Fibroblast of skin of back (primary cell): ENCODE results near the gene NGB.

Experiments used
- DNase-seq: peaks from one replicate; pipeline ENCODE4 v3.0.0-alpha.2; 2013

Gene NGB

DNA sequence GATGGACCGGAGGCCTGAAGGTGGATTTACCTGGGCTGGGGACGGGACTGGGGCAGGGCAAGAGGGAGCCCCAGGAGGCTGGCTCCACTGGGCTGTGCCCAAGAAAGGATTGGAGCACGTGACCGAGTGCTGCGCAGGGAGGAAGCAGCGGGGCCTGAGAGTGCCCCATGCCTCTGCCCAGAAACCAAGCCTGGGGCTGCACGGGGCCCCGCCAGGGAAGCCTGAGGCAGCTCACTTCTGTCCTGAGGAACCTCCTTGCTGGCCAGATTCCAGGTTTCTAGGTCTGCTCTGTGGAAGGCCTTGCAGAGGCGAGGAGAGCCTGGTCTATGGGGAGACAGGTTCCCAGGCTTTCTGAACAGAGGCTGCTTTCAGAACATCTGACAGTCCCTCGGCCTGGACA, 10.4 kb downstream of the NGB start:
- no peak for DNase-seq

DNA sequence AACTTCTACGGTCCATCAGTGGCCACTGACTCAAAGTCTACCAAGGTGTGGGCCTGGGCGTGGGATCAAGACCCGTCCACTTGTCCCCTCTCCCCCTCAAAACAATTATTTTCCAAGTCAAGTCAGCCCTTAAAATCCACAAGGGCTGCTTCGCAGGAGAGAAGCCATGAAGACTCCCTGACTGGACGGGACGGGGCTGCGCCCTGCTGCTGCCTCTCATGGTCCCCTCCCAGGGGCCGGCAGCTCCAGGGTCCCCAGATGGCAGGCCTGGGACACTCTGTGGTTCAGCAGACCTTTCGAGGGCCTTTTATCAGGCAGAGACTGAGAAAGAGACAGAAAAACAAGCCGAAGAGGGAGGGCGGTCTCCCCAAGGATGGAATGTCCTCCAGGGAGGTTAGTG, 10.8 kb downstream of the NGB start:
- no peak for DNase-seq

DNA sequence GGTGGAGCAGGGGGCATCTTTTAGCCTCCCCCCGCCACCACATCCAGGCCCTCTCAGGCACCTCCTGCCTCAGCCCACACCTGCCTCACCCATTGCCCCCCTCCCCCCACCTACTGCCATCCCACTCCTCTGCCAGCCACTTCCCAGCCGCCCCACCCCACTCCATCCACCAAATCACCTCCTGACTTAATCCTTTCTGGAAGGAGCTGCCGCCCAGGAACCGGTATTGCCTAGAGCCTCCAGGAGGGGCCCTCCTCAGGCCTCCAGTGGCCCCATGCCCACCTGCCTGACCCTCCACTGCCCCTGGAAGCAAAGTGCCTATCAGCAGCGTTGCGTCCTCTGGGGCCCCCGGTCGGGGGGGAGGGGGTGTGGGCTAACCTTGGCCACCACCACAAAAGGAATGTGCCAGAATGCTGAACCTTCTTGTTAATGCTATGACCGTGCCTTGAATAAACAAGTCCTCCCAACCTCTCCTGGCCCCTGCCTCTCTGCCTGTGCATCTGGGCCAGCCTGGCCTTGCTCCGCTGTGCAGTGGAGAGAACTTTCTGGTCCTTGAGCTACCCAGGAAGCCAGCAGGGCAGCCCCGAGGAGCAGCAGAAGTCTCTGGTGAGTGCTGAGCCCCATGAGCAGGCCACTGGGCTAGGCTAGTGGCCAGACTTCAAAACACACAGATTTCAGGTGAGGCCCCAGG, 11.8 kb downstream of the NGB start:
- DNase-seq, result no peak

DNA sequence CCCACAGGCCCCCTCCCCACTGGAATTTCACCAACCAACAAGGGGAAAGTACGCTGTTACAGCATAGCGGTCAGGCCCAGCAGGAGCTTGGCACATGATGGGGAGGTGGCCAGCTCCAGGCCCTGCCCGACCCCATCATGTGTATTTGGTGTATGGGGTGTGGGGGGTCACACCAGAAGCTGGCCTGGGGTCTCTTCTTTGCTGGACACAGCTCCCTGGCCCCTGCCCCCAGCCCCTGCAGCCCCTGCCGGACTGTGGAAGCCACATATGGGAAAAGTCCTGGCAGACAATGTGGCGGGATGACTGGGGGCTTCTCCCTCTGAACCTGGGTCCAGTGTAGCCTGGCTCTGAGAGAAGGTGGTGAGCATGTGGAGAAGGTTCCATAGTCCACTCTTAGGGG, 12.4 kb downstream of the NGB start:
- DNase-seq, result no peak

DNA sequence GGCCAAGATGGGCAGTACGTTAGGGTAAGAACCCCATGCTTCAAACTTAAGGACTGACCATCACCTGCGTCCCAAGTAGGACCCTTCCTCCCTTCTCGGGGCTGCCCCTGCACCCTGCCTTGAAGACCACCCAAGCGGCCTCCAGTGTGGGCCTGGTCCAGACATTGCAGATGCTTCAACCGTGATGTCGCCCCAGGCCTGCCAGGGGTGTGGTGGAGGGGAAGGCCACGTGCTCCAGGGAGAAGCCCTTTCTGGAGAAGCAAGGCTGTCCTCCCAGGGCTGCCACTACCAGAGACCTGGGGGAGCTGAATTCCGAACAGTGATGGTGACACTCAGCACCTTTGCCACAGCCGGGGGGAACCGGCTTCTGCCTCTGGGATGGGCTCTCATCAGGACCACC, 13.3 kb downstream of the NGB start:
- DNase-seq, result no peak

DNA sequence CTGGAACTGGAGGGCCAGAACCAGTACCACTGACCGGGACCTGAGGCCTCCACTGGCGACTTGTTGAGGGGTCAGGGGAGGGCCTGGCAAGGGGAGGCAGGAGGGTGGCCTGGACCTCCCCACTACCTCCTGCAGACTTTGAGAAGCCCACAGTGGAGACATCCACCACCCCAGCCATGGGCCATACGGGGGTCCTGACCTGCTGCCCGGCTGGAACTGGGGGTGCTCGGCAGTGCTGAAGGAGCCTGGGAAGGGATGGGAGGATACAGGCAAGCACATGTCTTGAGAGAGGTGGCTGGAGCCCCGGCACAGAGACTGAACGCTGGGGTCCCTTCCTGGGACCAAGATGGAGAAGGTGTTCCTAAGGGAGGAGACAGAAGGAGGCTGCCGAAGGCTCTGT, 14.3 kb downstream of the NGB start:
- no peak for DNase-seq

DNA sequence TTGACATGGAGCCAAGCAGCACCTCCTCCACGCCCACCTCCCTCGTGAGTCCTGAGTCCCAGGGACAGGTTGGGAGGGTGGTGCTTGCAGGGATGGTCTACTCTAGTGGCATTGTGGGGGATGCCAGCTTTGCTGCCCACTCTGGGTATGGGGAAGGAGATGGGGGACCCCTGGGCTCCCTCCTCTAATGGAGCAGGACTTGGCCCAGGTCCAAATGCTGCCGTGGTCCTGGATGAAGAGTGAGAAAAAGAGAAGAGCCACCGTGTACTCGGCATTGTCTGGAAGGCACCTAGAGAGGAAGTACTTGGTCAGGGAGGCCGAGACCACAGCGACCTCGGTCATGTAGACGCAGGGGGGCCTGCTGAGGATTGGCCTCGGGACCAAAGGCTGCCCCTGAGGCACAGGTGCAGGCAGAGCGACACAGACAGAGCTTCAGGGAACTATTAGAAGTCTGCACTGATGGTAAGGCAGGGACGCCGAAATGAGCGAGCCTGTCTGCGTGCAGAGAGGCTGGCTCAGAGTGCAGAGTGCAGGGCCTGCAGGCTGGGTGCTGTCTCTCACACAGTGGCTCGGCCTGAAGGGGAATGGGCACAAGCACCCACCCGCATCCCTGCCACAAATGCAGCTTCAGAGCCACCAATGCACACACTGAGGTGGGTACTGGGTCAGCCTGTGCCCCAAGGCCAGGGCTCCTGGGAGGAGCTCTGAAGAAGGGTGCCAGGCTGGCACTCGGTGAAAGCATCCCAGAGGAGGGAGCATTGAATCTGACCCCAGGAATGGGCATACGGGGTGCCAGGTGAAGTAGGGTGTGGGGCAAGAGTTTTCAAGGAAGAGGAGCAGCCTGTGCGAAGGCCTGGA, 17.4 kb downstream of the NGB start:
- no peak for DNase-seq

DNA sequence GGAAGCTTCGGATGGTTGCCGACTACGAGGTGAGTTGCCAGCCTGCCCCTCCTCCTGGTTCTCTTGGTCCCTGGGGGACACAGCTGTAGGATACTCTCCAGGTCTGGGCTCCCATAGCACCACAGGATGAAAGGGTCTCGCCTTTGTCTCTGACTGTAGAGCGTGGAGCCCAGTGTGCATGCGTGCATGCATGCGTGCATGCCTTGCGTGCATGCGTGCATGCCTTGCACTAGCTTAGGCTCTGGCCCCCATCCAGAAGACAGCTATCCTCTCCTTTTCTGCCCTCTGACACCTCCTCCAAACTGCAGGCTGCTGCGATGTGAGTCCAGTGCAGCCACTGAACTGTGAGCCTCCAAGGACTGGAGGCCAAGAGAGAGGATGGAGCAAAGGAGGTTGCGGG, 19.1 kb downstream of the NGB start:
- no peak for DNase-seq

DNA sequence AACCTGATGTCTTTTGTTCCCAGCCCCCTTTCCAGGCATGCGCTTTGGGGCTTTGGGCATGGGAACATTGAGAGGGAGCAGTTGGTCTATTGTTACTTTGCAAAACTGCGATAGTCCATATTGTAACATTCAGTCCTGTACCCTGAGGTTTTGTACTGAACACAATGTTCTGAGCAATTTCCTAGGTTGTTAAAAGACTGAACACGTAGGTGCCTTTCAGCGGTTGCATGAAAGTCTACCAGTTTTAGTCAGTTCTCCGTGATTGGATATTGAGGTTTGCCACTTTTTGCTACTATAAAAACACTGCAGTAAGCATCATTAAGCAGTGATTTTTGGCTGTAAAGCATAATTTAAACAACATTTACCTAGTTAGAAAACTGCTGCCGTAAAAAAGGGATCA, 20.1 kb downstream of the NGB start:
- no peak for DNase-seq

DNA sequence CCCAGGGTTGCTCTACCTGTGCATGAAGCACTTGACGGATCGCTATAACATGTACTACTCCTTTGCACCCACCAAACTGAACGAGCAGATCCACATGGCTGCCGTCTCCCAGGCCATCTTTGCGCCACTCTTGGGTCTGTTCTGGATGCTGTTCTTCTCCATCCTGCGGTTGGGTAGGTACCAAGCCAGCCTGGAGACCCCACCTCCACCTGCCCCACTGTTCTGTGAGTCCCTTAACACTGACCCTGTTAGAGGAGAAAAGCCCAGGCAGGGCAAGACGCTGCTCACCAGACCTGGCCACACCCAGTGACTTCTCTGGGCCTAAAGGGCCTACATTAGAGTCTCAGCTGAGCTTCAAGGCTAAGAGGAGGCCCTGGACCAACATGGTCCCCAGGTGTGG, 21.7 kb downstream of the NGB start:
- DNase-seq, result no peak

DNA sequence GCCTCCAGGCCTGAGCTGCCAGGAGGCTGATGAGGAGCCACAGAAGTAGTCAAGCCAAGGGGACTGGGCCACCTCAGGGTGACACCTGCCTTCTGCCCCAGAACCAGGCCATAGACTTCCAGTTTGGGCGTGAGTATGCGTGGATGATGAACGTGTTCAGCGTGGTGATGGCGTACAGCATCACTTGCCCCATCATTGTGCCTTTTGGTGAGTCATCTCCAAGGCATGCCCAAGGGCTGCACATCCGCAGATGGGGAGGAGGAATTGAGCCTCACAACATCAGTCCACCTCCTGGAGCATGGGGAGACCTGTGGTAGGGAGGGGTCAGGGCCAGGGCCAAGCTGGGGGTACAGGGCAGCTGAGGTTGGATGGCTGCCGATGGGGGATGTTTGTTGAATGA, 22.3 kb downstream of the NGB start:
- no peak for DNase-seq

DNA sequence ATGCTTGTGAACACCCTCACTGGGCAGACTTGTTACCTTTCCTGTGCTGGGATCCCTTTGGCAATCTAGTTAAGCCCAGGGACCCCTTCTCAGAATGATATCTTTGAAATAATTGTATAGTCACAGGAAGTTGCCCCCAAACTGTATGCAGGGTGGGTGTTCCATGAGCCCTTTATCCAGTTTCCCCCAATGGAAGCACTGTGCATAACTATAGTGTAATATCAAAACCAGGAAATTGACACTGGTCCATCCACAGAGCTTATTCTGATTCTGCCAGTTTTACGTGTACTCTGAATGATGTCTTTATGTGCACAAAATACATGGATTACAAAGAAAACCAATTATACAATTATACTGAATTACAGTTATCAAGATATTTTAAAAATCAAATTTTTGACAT, 24.2 kb downstream of the NGB start:
- DNase-seq, result no peak

DNA sequence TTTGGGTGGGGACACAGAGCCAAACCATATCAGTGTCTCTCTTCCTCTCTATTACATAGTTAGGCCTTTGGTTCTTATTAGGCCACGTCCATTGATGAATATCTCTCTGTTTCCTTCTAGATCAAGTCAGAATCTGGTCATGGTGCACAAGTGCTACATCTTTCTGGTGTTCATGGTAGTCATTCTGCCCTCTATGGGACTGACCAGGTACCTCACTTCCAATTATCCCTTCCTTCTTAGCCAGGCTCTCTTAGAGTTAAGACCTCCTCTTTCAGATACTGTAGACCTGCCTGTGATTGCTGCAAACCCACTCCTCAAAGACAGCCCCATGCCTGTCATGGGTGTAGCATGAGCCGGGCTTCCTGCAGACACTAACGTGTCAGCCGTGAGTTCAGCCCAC, 25.2 kb downstream of the NGB start:
- DNase-seq, result no peak

DNA sequence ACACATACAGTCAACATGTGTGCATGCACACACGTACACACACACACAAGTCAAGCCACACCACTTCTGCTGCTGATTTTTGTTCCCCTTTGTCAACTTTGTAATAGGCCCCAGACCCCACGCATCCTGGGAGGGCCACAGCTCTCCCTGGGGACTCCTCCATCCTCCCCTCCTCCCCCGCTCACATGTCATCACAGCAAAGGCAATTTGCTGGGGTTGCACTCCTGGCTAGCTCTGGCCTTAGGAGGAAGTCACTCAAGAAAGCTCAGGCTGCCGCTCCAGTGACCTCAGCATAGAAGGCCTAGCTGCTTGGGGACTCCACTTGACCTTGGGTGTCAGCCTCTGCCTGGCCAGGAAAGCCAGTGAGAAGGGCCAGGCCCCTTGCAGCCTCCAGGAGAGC, 27.2 kb downstream of the NGB start:
- no peak for DNase-seq

DNA sequence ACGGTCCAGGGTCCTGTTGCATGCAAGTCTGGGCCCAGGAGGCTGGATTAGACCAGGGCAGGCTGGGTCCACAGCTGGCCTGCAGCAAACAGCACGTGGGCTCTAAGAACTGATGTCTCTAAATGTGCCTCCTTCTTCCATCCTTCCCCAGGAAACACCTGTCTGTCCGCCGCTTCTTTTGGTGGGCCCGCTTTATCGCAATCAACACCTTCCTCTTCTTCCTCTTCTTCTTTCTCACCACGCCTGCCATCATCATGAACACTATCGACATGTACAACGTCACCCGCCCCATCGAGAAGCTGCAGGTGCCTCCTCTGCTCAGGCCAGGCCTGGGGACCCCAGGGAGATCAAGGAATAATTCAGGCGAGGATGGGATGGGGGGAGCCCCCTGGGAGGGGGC, 28.3 kb downstream of the NGB start:
- no peak for DNase-seq

DNA sequence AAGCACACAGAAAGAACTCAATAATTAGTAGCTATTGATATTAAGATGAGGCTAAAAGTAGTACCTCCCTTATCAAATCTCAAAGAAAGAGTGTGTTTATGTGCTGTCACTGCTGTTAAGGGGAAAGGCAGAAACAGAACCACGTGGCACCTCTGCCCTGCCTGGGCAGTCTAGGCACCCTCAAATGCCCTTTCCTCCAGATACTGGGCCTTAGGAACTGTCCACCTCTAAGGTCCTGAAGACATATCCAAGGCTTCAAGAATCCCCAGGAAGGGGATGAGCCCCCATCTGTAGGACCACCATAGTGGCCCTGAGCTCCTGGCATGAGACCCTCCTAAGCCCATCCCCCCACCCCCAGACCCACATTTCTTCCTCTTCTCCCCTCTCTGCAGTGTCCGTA, 29.1 kb downstream of the NGB start:
- DNase-seq, result no peak

DNA sequence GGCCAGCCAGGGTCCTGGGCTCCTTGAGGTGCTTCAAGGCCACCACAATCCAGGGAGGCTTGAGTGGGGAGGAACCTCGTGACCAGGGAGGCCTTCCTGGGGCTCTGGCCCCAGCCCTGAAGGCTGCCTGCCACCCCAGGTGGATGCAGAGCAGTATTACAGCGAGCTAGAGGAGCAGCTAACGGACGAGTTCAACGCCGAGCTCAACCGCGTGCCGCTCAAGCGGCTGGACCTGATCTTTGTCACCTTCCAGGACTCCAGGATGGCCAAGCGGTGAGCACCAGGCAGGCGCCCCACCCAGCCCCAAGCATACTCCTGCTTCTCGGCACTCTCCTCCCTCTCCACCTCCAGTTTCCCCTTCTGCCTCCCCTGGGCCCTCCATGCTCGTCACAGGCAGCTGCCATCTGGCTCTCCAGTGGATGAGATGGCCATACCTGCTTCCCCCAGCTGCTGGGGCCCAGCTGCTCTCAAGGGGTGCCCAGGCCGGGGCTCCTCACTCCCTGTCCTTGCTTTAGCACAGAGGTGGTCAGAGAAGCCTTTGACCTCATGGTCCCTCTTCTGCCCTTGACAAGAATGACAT, 30.6 kb downstream of the NGB start:
- no peak for DNase-seq

DNA sequence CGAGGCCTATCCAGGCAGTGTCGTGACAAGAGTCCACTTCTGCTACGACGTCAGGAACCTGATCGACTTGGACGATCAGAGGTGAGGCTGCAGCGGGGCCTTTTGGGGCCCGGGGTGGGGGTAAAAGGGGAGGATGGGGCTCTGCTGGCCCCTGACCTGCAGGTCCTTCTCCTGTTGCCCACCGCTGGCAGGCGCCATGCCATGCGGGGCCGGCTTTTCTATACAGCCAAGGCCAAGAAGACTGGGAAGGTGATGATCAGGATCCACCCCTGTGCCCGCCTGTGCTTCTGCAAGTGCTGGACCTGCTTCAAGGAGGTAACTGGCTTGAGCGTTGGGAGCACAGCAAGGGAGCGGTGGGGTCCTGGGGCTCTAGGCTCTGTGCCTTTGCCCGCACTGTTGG, 31.6 kb downstream of the NGB start:
- no peak for DNase-seq

DNA sequence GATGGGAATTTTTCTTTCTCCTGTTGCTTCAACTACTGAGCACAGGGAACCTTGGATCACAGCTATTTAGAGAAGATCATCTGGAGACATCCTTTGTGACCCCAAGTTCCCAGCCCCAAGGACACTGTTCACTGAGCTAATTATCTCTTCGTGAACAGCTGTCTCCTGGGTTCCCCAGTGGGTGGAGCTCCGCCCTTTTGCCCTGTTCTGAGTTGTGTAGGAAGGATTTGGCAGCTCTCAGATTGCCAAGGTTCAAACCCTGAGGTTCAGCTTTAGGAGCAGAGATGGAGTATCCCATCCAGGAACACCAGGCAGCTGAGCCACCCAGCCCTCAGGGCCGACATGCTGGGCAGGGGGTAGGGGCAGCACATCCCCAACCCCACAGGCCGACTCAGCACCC, 32.0 kb downstream of the NGB start:
- no peak for DNase-seq

DNA sequence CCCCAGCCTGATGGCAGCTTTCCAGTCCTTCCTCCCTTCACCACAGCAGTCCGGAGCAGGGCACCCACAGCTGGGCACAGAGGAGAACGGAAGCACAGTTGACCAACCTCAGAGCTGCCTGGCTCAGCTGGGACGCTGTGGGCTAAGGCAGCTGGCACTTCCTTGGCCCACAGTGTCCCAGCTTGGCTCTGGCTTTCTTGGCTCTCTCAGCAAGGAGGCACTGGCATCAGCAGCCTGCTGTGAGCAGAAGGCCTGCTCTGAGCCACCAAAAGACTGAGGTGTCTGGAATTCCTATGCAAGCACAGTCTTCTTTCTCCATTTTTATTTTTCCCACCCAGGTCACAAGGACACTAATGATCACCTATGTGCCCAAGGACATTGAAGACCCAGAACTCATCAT, 32.6 kb downstream of the NGB start:
- no peak for DNase-seq

DNA sequence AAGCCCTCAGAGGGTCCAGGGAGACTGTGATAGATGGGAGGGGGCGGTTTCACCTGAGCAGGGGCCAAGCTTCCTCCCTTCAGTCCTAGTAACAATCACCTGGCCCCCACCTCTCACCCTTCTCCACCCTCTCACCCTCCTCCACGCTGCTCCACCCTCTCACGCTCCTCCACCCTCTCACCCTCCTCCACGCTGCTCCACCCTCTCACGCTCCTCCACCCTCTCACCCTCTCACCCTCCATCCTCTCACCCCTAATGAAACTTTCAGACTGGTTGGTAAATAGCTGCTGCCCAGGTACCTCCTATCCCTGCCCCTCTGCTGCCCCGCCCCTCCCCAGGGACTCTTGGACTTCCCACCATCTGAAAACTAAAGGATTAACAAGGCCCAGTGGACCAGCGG, 34.2 kb downstream of the NGB start:
- no peak for DNase-seq

DNA sequence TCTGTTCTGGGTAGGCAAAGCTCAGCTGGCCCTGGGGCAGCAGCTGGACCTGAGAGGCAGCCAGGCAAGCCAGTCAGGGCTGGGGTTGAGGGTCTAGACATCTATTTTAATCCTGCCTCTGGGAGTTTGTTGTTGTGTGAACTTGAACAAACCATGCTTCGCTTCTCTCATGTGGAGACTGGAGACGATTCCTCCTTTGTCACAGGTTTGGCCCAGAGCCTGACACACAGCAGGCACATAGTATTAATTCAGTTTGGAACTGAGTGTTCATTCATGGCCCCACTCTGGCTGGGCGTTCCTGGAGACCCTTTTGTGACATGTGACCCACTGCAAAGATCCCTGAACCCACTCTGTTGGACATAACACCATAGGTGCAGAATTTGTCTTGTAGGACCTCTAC, 39.3 kb downstream of the NGB start:
- no peak for DNase-seq

DNA sequence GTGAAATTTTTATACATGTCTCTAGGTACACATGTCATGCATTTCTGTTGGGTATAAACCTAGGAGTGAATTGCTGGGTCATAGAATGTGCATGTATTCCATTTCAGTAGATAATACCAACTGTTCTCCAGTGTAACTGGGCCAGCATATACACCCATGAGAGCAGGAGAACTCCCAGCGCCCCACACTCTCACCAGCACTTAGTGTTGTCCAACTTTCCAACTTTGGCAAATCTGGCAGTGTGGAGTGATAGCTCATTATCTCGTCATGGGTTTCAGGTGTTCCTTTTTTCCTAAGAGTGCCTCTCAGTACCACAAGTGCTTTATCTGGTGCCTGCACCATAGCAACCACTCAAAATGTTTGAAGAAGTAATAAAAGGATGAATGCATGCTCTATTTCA, 40.1 kb downstream of the NGB start:
- no peak for DNase-seq

DNA sequence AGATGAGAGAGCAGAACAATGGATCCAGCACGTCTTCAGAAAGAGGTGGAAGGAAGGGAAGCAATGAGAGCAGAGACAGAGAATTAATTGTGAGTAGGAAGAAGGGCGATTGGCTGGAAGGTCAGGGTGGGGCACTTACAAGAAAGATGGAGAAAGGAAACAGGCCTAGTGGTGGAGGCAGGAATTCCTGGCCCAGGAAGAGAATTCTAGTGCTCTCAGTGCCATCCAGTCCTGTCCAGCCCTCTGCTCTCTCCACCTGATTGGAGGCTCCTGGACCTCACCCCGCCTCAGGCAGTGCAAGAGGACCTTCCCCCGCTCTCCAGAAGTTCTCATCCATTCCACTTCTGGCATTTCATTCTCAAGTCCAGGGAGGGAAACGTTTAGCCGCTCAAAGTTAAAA, 43.0 kb downstream of the NGB start:
- DNase-seq, result no peak
